SH-SY5Y (cell line): Measurements from ENCODE around the gene CTCFL.

ENCODE experiments used
- GATA2 ChIP-seq: IDR thresholded peaks from 2 replicates; pipeline ENCODE4 v1.6.1; 2011; ENCODE audit warnings: mild to moderate bottlenecking, low read depth, low read length
- GATA3 ChIP-seq: IDR thresholded peaks from 2 replicates; pipeline ENCODE4 v1.6.1; 2011; ENCODE audit warnings: low read depth, mild to moderate bottlenecking, low read length, moderate library complexity

DNA sequence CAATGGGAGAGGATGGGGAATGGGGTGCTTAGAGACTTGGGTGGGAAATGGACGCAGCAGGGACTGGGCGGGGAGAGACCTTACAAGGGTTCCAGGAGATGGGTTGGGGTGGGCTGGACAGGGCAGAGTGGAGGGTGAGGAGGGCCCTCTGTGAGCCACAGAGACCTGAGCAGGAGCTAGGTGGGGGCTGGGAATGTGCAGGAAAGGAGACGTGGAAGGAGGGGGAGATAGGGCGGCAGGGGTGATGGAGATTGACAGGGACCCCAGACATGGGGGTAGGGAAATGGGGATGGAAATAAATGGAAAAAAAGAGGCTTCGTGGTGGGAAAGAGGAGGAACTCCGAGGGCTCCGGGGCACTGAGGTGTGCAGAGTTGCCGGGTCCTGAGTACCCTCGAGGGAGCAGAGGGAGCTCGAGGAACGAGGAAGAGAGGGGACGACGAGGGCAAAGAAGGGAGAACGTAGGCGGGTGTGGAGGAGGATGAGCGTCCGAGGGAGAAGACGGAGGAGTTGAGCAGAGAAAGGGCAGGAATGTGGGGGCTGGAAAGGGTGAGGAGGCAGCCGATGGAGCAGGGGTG, 2.0 kb upstream of the CTCFL start:
- no peak for TF ChIP-seq GATA2
- no peak for TF ChIP-seq GATA3
